ENCODE results near the gene SLC6A11. TPM values are rescaled to one million over a fixed set of nuclear protein-coding genes. Genes with fewer than 3 reads are reported as not detected.

SLC6A11 gene
- total and polyA plus RNA-seq, 2 of the 8 experiments (the other 6 are each of a cell fraction or from before 2014, with no cell fraction given): 0.78 to 1.5 TPM

GRCh38 chr3:10774825-10775224, 41.2 kb upstream of the SLC6A11 start:
- no peak overlapping the region for H2BK20ac ChIP-seq (ENCODE audit: low read length)
- FAIRE-seq: no peak
- no peaks in the 10 kb centered on the region for H3K9me3 ChIP-seq (ENCODE audit: insufficient read depth in 2 of 2, low read depth in 1 of 2, low read length in 1 of 2)
- H4K91ac ChIP-seq (replicated peaks; ENCODE audit: insufficient read length, low read length): no peak overlapping the region
- no peak overlapping the region for H2BK5ac ChIP-seq (ENCODE audit: low read depth, low read length)
- CTCF ChIA-PET (ENCODE audit: partially characterized antibody): interaction anchor here (3.7 to 11.3 kb wide), 3 partner anchors 9 to 286 kb away, joined by 25 to 193 read pairs (median 42); no protein-coding TSS in a partner anchor
- 87% methylated on average over 8 of the region's 8 CpGs; no CpG with 5 or more reads in 1 of the 2 experiments for WGBS, 2 experiments (ENCODE audit: extremely low coverage in 1 of 2, insufficient coverage in 1 of 2, insufficient read length in 1 of 2, insufficient replicate concordance in 2 of 2, low coverage in 1 of 2, low lambda C conversion rate in 2 of 2, missing lambda C conversion rate in 1 of 2)
- H3K23ac ChIP-seq (ENCODE audit: insufficient read length): no peak overlapping the region
- H3K79me1 ChIP-seq (ENCODE audit: low read depth, low read length): no peaks in the 10 kb centered on the region
- TF ChIP-seq NRF1 (IDR thresholded peaks at IDR 0.05; ENCODE audit: low read depth, low read length) (no peak), GABPA (IDR thresholded peaks at IDR 0.05; ENCODE audit: borderline replicate concordance, insufficient read depth, low read length) (no peak), POLR2AphosphoS5 (IDR thresholded peaks at IDR 0.05; ENCODE audit: low read depth, low read length) (no peak), RXRA (IDR thresholded peaks at IDR 0.05; ENCODE audit: insufficient read depth, low read depth, low read length) (no peak), CBX5 (IDR thresholded peaks at IDR 0.05; ENCODE audit: low read depth, low read length) (no peak), BACH1 (IDR thresholded peaks at IDR 0.05; ENCODE audit: low read length) (no peak), ATF3 (IDR thresholded peaks at IDR 0.05; ENCODE audit: insufficient read depth, low read depth, low read length) (no peak), SIX5 (IDR thresholded peaks at IDR 0.05; ENCODE audit: low read depth, low read length) (no peak), ZNF274 (IDR thresholded peaks at IDR 0.05; ENCODE audit: borderline replicate concordance, extremely low read depth, low read length) (no peak), SAP30 (IDR thresholded peaks at IDR 0.05; ENCODE audit: insufficient read depth, insufficient replicate concordance, low read length) (no peak), RAD21 (IDR thresholded peaks at IDR 0.05 in 1 of 2, conservative IDR thresholded peaks at IDR 0.05 in 1 of 2; ENCODE audit: low read depth in 2 of 2, low read length in 2 of 2) (no peak), CEBPB (IDR thresholded peaks at IDR 0.05; ENCODE audit: low read depth, low read length) (no peak), HDAC2 (IDR thresholded peaks at IDR 0.05; ENCODE audit: borderline replicate concordance in 1 of 2, low read depth in 2 of 2, low read length in 2 of 2) (no peak), ASH2L (IDR thresholded peaks at IDR 0.05; ENCODE audit: low read length) (no peak)
- H2BK120ac ChIP-seq (replicated peaks; ENCODE audit: low read depth, low read length): no peak overlapping the region
- H3K56ac ChIP-seq (replicated peaks; ENCODE audit: insufficient read length, low read depth, low read length): no peak overlapping the region
- no peaks in the 10 kb centered on the region for H3K36me3 ChIP-seq (ENCODE audit: control insufficient read depth in 2 of 4, insufficient read depth in 4 of 4, low read length in 3 of 4)
- DNase-seq (ENCODE audit: low read depth in 1 of 2, low spot score in 2 of 2): peak in 1 of 2 experiments; percentile 14
- H2AFZ ChIP-seq (ENCODE audit: low read length): no peak overlapping the region
- H3K27me3 ChIP-seq (replicated peaks in 1 of 4; ENCODE audit: control insufficient read depth in 3 of 4, extremely low read depth in 1 of 4, insufficient read depth in 3 of 4, low read length in 3 of 4): peaks cover 0 to 5% (median under 1%) of the 10 kb centered on the region in 4 experiments; a peak in 2 of 7 replicates
- H3K27ac ChIP-seq (ENCODE audit: low read depth, low read length): no peak overlapping the region
- no peaks in the 10 kb centered on the region for H3K23me2 ChIP-seq (ENCODE audit: low read depth, low read length)
- H3K4ac ChIP-seq (replicated peaks; ENCODE audit: insufficient read length, low read depth, low read length): no peak overlapping the region
- no peak overlapping the region for H2BK12ac ChIP-seq (ENCODE audit: low read depth, low read length)
- H3K14ac ChIP-seq (ENCODE audit: insufficient read length): no peak overlapping the region
- no peak overlapping the region for H2AK5ac ChIP-seq (ENCODE audit: low read depth, low read length)
- H4K5ac ChIP-seq (ENCODE audit: insufficient read length, low read depth, low read length): no peak overlapping the region
- H4K8ac ChIP-seq (ENCODE audit: extremely low read depth, insufficient read depth, low read length): no peak overlapping the region
- H3K9ac ChIP-seq (replicated peaks in 1 of 4; ENCODE audit: extremely low read depth in 1 of 4, low read depth in 3 of 4, low read length in 3 of 4): no peak overlapping the region; a peak in 1 of 7 replicates
- no peak overlapping the region for H2BK15ac ChIP-seq (ENCODE audit: low read length)
- no peak overlapping the region for H3K4me3 ChIP-seq (ENCODE audit: extremely low read depth in 1 of 4, insufficient read depth in 2 of 4, low read depth in 3 of 4, low read length in 4 of 4)
- no peaks in the 10 kb centered on the region for H4K20me1 ChIP-seq (replicated peaks in 1 of 2; ENCODE audit: control insufficient read depth in 1 of 2, insufficient read depth in 2 of 2, low read length in 2 of 2)
- H3K4me2 ChIP-seq (ENCODE audit: insufficient read depth in 1 of 2, low read depth in 2 of 2, low read length in 2 of 2): no peak overlapping the region
- no peak overlapping the region for H3K18ac ChIP-seq (ENCODE audit: extremely low read depth, low read length)
- POLR2A ChIA-PET (ENCODE audit: partially characterized antibody): no interaction called here
- no peaks in the 10 kb centered on the region; a peak in 1 of 7 replicates for H3K4me1 ChIP-seq (replicated peaks in 1 of 4; ENCODE audit: control insufficient read depth in 3 of 4, insufficient read depth in 4 of 4, low read length in 3 of 4)
- no peaks in the 10 kb centered on the region for H3K79me2 ChIP-seq (ENCODE audit: control insufficient read depth in 1 of 2, insufficient read depth in 2 of 2, low read length in 2 of 2)

Data from H1 (cell line).